Nephron progenitor cell (in vitro differentiated cells): ENCODE measurements around the gene TMCC2.

Experiments used
- DNase-seq: peaks from one replicate; pipeline ENCODE4 v3.0.0; 2021
- H3K27ac Mint-ChIP-seq: 2 replicates; pipeline ENCODE4 v1.8.0; 2021; ENCODE audit warnings: mild to moderate bottlenecking, moderate library complexity, mixed read lengths
- H3K27me3 Mint-ChIP-seq: 2 replicates; pipeline ENCODE4 v1.8.0; 2021; ENCODE audit warnings: mild to moderate bottlenecking, low read depth, mixed read lengths; ENCODE audit not compliant: poor library complexity
- H3K36me3 Mint-ChIP-seq: 2 replicates; pipeline ENCODE4 v1.8.0; 2021; ENCODE audit warnings: low read depth, mixed read lengths
- H3K4me1 Mint-ChIP-seq: 2 replicates; pipeline ENCODE4 v1.8.0; 2021; ENCODE audit warnings: mixed read lengths
- H3K4me3 Mint-ChIP-seq: 2 replicates; pipeline ENCODE4 v1.8.0; 2021; ENCODE audit warnings: mild to moderate bottlenecking, moderate library complexity, mixed read lengths
- H3K9me3 Mint-ChIP-seq: 2 replicates; pipeline ENCODE4 v1.8.0; 2021; ENCODE audit warnings: mild to moderate bottlenecking, moderate library complexity, mixed read lengths
- CTCF ChIP-seq: fragments of 200-600 bp; sonication (generic); IDR thresholded peaks from 2 replicates; pipeline ENCODE4 v1.5.0; 2021; ENCODE audit warnings: antibody characterized with exemption

TMCC2 gene

GRCh38 chr1:205300149-205300548 is 72.4 kb downstream of the TMCC2 start:
- peaks cover 74% of the 10 kb centered on the region for H3K4me1 Mint-ChIP-seq

GRCh38 chr1:205301205-205301821 is 73.6 kb downstream of the TMCC2 start:
- TF ChIP-seq CTCF: no peak
- peaks cover 24% of the 10 kb centered on the region for H3K36me3 Mint-ChIP-seq
- H3K4me1 Mint-ChIP-seq: peaks cover 62% of the 10 kb centered on the region
- H3K27ac Mint-ChIP-seq: peak overlapping the region; percentile 97
- peak overlapping the region; percentile 67 for H3K4me3 Mint-ChIP-seq
- peak; percentile 82 for DNase-seq
- H3K27me3 Mint-ChIP-seq: peaks cover 2% of the 10 kb centered on the region
- H3K9me3 Mint-ChIP-seq: no peaks in the 10 kb centered on the region

More at GRCh38 chr1:205300149-205300548, 72.4 kb downstream of the TMCC2 start:
- H3K4me3 Mint-ChIP-seq: peak overlapping the region; percentile 67
- no peaks in the 10 kb centered on the region for H3K9me3 Mint-ChIP-seq
- no peak for TF ChIP-seq CTCF
- peaks cover 13% of the 10 kb centered on the region for H3K36me3 Mint-ChIP-seq
- DNase-seq: no peak
- peaks cover 4% of the 10 kb centered on the region for H3K27me3 Mint-ChIP-seq
- H3K27ac Mint-ChIP-seq: peak overlapping the region; percentile 97

DNA sequence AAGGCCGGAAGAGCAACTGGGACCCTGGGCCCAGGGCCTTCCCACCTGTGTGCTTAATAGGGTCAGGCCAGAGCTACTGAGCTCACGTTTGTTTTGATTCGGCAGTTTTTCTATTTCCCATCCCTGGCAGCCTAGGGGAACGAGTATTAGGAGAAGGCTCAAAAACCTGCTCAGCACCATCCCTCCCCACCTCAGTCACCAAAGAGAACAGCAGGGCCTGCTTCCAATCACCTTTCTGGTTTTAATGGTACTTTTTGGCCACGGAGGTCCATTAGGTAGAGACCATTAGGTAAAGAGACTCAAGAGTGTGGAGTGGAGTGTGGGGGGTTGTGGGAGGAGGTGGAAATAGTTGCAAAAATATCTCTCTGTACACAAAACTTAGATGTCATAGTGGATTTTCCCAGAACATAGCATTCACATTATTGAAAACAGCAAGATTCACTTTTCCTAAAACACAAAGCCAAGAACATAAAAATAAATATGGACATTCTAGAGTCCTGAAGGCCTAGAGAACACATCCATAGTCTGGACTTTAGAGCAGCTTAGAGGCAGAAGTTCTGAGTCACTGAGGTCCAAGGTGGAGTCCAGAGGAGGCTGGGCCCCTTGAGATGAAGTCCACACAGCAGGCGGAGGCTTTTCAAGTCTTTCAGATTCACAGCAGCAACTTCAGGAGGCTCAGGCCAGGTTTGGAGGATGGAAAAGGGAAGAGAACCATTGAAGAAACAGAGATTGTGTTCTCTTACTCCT is 74.3 kb downstream of the TMCC2 start:
- peak overlapping the region; percentile 67 for H3K4me3 Mint-ChIP-seq
- peaks cover 55% of the 10 kb centered on the region for H3K4me1 Mint-ChIP-seq
- no peak for TF ChIP-seq CTCF
- DNase-seq: no peak
- no peaks in the 10 kb centered on the region for H3K9me3 Mint-ChIP-seq
- peaks cover 2% of the 10 kb centered on the region for H3K27me3 Mint-ChIP-seq
- H3K27ac Mint-ChIP-seq: peak overlapping the region; percentile 97
- peaks cover 31% of the 10 kb centered on the region for H3K36me3 Mint-ChIP-seq

- peaks cover 42% of the 10 kb centered on the region for H3K4me1 Mint-ChIP-seq
- no peaks in the 10 kb centered on the region for H3K9me3 Mint-ChIP-seq
- H3K4me3 Mint-ChIP-seq: no peak overlapping the region
- H3K27ac Mint-ChIP-seq: peak overlapping the region; percentile 72
- peaks cover 41% of the 10 kb centered on the region for H3K36me3 Mint-ChIP-seq
- TF ChIP-seq CTCF: no peak
- no peak for DNase-seq
- peaks cover 2% of the 10 kb centered on the region for H3K27me3 Mint-ChIP-seq
These were observed 75.6 kb downstream of the TMCC2 start for GRCh38 chr1:205303247-205303888.

- Mint-ChIP-seq H3K27ac (peak overlapping the region; percentile 15), H3K9me3 (no peaks in the 10 kb centered on the region), H3K4me3 (no peak overlapping the region)
These were observed 76.4 kb downstream of the TMCC2 start for GRCh38 chr1:205304046-205304694.

More at GRCh38 chr1:205304046-205304694, 76.4 kb downstream of the TMCC2 start:
- no peak for TF ChIP-seq CTCF
- peaks cover 34% of the 10 kb centered on the region for H3K4me1 Mint-ChIP-seq
- peaks cover 2% of the 10 kb centered on the region for H3K27me3 Mint-ChIP-seq
- peaks cover 48% of the 10 kb centered on the region for H3K36me3 Mint-ChIP-seq
- no peak for DNase-seq
